OCI-LY3 (cell line): ENCODE measurements around the gene MBTD1.
"Not testable (repeated sequence)": the region's sequence is repeated elsewhere in the genome, so short reads cannot be mapped to it uniquely, and the experiment has no call there.

Experiments
- CTCF ChIP-seq: fragments of 200-600, 300-600 bp; sonication (generic); IDR thresholded peaks from 2 replicates; pipeline ENCODE4 v1.5.1; 2014; ENCODE audit warnings: antibody characterized with exemption, low read length, low read depth
- EZH2phosphoT487 ChIP-seq: fragments of 200-600 bp; shearing (Covaris generic); IDR thresholded peaks from 2 replicates; pipeline ENCODE4 v1.6.1; 2018; ENCODE audit warnings: antibody characterized with exemption, mixed run types, low read depth

- not testable (repeated sequence) for TF ChIP-seq CTCF, EZH2phosphoT487
Measured at GRCh38 chr17:51172030-51172429, 87.8 kb downstream of the MBTD1 start.
